ENCODE data around the gene PEX3. TPM values are rescaled to one million over a fixed set of nuclear protein-coding genes. Genes with fewer than 3 reads are reported as not detected.

The PEX3 gene
- total RNA-seq, 4 donors from 2014 or later: 22.6 to 27.3 (median 25.0) TPM

DNA sequence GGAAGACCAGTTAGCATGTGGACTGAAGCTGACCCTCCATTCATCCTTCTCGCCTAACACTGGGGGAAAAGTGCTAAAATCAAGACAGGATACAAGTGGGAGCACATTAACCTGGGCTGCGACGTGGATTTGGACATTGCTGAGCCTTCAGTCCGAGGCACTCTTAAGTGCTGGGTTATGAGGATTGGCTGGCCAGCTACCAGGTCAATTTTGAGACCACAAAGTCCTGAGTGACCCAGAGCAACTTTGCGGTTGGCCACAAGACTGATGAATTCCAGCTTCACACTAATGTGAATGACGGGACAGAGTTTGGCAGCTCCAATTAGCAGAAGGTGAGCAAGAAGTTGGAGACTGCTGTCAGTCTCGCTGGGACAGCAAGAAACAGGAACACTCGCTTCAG, 40.2 kb downstream of the PEX3 start:
- Histone ChIP-seq H3K4me3 (replicated peaks in 1 of 3) (no peak overlapping the region), H3K9me3 (no peaks in the 10 kb centered on the region), H3K27me3 (no peaks in the 10 kb centered on the region), H3K36me3 (peaks cover 0 to 2% of the 10 kb centered on the region in 2 donors), H3K4me1 (no peaks in the 10 kb centered on the region), H3K27ac (no peak overlapping the region)
- DNase-seq: no peak
- intact Hi-C loops (cut with DNase I): no loop called here
- no peak for TF ChIP-seq POLR2A (IDR thresholded peaks at IDR 0.05)
- TF ChIP-seq, protein P1, sequence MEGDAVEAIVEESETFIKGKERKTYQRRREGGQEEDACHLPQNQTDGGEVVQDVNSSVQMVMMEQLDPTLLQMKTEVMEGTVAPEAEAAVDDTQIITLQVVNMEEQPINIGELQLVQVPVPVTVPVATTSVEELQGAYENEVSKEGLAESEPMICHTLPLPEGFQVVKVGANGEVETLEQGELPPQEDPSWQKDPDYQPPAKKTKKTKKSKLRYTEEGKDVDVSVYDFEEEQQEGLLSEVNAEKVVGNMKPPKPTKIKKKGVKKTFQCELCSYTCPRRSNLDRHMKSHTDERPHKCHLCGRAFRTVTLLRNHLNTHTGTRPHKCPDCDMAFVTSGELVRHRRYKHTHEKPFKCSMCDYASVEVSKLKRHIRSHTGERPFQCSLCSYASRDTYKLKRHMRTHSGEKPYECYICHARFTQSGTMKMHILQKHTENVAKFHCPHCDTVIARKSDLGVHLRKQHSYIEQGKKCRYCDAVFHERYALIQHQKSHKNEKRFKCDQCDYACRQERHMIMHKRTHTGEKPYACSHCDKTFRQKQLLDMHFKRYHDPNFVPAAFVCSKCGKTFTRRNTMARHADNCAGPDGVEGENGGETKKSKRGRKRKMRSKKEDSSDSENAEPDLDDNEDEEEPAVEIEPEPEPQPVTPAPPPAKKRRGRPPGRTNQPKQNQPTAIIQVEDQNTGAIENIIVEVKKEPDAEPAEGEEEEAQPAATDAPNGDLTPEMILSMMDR (IDR thresholded peaks at IDR 0.05): no peak
- 91 to 93% methylated on average over 8 of the region's 8 CpGs for WGBS, 2 donors

GRCh38 chr6:143496974-143497373, 46.4 kb downstream of the PEX3 start:
- TF ChIP-seq, protein P1 (IDR thresholded peaks at IDR 0.05): no peak
- no peak for TF ChIP-seq POLR2A (IDR thresholded peaks at IDR 0.05)
- no peaks in the 10 kb centered on the region for H3K27me3 ChIP-seq
- H3K36me3 ChIP-seq: peaks cover 8 to 15% of the 10 kb centered on the region in 2 donors
- WGBS, 2 donors: 95 to 100% methylated on average over 1 of the region's 1 CpG
- intact Hi-C loops (cut with DNase I): no loop called here
- H3K27ac ChIP-seq: no peak overlapping the region
- DNase-seq: no peak
- no peaks in the 10 kb centered on the region for H3K9me3 ChIP-seq
- H3K4me1 ChIP-seq: no peaks in the 10 kb centered on the region
- H3K4me3 ChIP-seq (replicated peaks in 1 of 3): no peak overlapping the region

GRCh38 chr6:143498428-143498827, 47.8 kb downstream of the PEX3 start:
- DNase-seq: no peak
- H3K9me3 ChIP-seq: no peaks in the 10 kb centered on the region
- 81 to 88% methylated on average over 4 of the region's 4 CpGs for WGBS, 2 donors
- peaks cover 8 to 15% of the 10 kb centered on the region in 2 donors for H3K36me3 ChIP-seq
- intact Hi-C loops (cut with DNase I): no loop called here
- H3K4me3 ChIP-seq (replicated peaks in 1 of 3): no peak overlapping the region
- no peak overlapping the region for H3K27ac ChIP-seq
- no peaks in the 10 kb centered on the region for H3K27me3 ChIP-seq
- no peak for TF ChIP-seq POLR2A (IDR thresholded peaks at IDR 0.05)
- TF ChIP-seq, protein P1 (IDR thresholded peaks at IDR 0.05): no peak
- H3K4me1 ChIP-seq: no peaks in the 10 kb centered on the region

GRCh38 chr6:143501851-143502250, 51.2 kb downstream of the PEX3 start:
- H3K27me3 ChIP-seq: no peaks in the 10 kb centered on the region
- peaks cover 8 to 14% of the 10 kb centered on the region in 2 donors for H3K36me3 ChIP-seq
- H3K27ac ChIP-seq: no peak overlapping the region
- no peaks in the 10 kb centered on the region for H3K4me1 ChIP-seq
- TF ChIP-seq, protein P1 (IDR thresholded peaks at IDR 0.05): no peak
- TF ChIP-seq POLR2A (IDR thresholded peaks at IDR 0.05): no peak
- no peak overlapping the region for H3K4me3 ChIP-seq (replicated peaks in 1 of 3)
- no peak for DNase-seq
- no peaks in the 10 kb centered on the region for H3K9me3 ChIP-seq
- intact Hi-C loops (cut with DNase I): no loop called here
- WGBS, 2 donors: 96 to 97% methylated on average over 2 of the region's 2 CpGs

DNA sequence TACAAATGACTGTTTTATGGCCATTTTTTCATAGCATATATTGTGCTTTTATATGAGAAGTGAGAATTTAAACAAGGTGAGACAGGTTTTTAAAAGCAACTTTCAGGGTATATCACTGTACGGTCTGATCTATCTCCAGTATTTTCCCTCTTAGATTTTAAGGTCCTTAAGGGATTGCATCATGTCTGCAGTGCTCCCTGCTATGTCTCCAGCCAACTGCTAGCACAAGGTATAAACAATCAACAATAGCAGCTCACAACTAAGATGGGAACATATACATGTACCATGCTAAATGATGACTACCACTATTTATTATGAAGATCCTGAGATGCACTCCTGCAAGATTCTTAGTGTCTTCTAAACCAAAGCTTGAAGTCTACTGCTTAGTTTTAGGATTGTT, 53.8 kb downstream of the PEX3 start:
- H3K36me3 ChIP-seq: peaks cover 8 to 13% of the 10 kb centered on the region in 2 donors
- no peaks in the 10 kb centered on the region for H3K27me3 ChIP-seq
- H3K9me3 ChIP-seq: no peaks in the 10 kb centered on the region
- no peak overlapping the region for H3K4me3 ChIP-seq (replicated peaks in 1 of 3)
- 85 to 91% methylated on average over 1 of the region's 1 CpG for WGBS, 2 donors
- no peak overlapping the region for H3K27ac ChIP-seq
- DNase-seq: no peak
- intact Hi-C loops (cut with DNase I): no loop called here
- H3K4me1 ChIP-seq: no peaks in the 10 kb centered on the region
- TF ChIP-seq, protein P1 (IDR thresholded peaks at IDR 0.05): no peak
- no peak for TF ChIP-seq POLR2A (IDR thresholded peaks at IDR 0.05)
